Raji (cell line): ENCODE measurements around the gene LAMA5.

Experiments
- POLR2A ChIP-seq: IDR thresholded peaks from 2 replicates; pipeline ENCODE4 v1.6.1; 2011; ENCODE audit warnings: low read depth, low read length, control low read depth; ENCODE audit not compliant: insufficient read depth

LAMA5 gene

DNA sequence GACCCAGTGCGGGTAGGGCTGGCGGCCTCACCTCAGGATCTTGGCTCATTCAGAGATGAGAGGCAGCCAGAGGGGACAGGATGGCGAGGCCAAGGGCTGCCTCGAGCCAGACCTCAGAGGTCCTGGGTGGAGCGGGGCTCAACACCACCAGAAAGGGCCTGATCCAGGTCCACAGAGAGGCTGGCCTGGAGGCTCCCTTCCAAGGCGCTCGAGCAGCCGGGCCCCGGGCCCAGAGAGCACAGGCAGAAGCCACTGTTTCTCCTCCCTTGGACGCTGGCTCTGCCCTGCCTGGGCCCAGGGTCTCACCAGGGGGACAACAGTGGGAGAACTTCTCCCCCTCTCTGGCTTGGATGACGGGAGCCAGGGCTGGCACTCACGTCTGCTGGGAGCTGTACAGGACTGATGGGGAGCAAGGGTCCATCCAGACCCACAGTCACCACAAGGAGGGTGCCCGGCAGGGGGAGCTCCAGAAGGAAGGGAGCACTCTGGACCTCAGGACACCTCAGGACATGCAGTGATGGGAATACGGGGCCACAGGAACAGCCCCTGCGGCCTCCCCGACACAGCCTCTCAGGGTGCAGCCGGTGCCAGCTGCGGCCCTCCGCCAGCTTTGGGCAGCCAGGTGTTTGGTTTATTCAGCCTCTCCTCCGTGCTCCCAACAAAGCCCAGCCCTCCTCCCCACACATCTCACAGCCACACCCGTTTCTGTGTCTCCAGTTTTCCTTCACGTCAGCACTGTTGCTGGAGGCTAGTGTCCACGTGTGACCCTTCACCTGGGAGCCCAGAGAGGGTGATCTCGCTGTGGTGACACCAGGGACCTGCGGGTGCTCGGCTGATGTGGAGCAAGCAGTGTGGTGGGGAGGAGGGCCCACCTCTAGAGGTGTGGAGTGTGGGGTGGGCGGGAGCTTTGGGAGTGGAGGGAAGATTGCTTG, 28.5 kb upstream of the LAMA5 start:
- no peak for TF ChIP-seq POLR2A

DNA sequence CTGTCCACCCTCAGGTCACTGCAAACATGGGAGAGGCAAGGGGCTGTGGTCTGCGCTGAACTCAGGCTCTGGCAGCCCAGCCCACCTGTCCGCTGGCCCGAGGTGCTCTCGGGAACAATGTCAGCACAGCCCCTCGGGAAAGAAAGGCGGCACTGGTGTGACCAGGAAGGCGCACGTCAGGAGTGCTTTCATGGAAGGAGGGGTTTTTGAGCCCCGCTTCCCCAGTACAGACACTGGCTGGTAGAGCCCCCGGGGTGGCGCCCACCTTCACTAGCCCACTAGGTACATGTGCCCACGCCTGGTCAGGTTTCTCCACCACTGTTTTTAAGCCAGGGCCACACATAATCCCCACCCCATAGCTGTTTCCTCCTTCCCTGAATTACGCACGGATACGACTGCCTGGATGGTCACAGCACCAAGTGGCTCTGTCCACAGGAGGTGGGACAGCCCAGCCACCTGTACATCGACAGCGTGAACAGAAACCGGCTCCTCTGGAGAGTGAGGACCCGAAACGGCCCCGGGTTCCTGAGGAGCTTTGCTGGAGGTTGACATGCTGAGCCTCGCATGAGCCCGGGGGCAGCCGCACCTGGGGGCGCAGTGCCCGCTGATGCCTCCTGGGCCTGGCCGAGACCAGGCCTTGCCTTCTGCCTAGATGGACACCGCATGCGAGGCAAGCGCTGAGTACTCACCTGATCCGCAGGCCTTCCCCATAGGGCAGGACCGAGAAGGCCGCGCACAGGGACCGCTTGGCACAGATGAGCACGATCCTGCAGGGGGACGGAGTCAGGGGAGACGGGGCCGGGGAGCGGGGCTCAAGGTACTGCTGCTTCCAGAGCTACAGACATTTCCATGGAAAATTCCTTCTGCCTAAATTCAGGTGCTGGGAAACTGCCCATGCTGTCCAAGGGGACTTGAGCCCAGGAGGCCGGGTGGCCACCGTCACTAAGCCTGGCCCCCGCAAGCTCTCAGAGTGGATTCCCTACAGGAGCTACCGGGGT, 27.4 kb upstream of the LAMA5 start:
- TF ChIP-seq POLR2A: no peak

DNA sequence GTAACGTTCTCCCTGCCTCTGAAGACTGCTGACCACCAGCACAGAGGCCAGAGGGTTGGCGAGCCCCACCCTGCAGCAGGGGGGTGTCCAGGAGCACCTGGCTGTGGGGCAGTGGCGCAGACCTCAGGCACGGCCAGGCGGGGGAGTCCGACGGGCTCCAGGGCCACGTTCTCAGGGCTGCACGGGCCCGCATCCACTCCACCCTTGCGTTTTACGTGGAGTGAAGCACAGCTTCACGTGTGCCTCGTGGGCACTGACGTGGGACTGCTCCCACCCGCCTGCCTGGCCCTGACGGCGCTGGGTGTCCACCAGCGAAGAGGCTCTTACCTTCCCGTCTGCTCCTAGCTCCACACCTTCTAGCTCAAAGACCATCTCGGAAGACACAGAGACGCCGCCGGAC, 26.7 kb upstream of the LAMA5 start:
- TF ChIP-seq POLR2A: no peak

DNA sequence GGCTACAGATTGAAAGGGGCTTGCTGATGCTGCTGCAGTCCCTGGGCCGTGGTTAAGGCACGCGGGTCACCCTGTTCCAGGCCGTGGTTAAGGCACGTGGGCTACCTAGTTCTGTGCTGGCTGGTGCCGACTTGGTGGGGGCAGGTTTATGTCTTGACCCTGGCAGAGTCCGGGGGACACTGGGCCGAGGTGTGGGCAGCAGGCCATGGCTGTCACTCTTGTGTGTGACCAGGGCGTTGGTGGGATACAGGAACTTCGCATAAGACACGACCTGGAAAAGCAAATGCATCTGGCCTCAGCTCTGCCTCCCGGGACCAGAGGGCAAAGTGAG, 26.2 kb upstream of the LAMA5 start:
- no peak for TF ChIP-seq POLR2A

DNA sequence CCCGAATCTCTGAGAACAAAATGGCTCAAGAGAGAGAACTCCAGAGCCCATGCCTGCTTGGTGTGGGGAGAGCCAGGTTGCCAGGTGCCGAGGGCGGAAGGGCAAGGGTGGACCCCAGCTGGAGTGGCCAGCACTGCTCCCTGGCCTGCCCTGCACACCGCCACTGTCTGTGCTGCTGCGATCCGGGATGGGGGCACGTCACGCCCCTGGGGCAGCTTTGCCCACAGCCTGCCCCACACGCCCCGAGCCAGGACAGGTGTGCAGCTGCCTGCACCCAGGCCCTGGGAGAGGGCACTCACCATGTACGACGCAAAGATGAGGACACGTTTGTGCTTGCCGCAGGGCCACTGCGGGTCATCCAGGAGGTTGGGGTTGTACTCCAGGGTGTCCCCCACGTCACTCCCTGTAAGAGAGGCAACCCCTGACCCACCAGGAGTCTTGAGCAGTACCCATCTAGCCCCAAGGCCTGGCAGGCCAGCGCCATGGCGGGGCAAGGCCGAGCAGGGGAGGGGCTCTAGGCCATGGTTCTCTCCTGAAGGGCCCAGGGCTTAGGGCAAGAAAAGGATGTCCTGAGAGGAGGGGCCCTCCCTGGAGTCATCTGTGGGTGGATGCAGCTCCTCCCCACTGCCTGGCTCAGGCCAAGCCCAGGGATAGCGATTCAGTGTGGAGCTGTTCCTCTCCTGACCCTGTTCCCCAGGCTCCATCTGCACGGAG, 25.7 kb upstream of the LAMA5 start:
- TF ChIP-seq POLR2A: no peak

DNA sequence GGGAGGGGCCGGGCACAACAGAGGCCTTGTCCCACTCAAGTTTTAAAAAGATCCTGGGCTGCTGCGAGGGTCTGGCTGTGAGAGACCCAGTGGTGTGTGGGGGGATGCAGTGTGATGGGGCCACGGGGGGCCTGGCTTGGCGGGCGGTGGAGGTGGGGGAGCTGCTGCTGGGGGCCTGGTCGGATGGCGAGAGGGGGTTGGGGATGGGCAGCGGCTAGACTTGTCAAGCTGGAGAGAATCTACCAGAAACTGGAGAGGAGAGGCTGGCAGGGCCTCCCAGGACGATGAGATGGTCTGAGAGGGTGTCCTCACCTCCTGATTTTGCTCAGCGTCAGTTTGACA, 24.9 kb upstream of the LAMA5 start:
- TF ChIP-seq POLR2A: no peak

DNA sequence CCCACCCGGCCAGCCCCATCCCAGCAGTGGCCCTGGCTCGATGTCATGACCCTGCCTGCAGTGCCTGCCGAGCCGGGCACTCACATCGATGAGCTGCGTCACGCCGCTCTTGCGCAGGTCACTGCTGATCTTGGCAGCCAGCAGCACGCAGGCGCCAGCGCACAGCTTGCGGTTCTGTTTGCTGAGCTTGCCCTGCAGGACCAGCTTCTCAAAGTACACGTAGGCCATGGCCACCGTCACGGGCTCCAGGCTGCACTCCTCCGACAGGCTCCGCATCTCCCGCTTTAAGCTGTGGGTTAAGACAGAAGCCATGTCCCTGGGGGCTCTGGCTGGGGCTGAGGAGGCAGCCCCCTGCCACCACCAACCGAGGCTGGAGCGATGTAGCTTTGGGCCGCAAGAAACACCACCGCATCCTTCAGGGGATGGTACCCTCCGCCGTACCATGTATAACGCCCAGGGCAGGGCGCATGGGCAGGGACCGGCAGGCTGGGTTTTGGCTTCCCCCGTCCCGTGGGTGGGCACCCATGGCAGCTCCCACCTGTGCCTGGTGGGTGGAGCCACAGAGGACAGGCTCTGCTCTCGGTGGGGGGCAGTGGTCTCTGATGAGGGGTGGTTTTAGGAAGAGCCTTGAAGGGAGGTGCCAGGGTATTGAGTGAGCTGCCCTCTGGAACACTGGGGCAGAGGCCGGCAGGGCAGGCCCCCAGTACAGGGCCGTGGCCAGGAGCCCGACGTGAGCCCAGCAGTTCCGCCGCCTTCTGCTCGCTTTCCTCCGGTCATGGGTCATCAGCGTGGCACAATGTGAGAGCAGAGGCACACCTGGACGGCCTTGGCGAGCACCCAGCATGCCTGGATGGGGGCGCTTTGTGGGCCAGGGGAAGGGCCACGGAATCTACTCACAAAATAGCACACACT, 24.3 kb upstream of the LAMA5 start:
- TF ChIP-seq POLR2A: no peak

DNA sequence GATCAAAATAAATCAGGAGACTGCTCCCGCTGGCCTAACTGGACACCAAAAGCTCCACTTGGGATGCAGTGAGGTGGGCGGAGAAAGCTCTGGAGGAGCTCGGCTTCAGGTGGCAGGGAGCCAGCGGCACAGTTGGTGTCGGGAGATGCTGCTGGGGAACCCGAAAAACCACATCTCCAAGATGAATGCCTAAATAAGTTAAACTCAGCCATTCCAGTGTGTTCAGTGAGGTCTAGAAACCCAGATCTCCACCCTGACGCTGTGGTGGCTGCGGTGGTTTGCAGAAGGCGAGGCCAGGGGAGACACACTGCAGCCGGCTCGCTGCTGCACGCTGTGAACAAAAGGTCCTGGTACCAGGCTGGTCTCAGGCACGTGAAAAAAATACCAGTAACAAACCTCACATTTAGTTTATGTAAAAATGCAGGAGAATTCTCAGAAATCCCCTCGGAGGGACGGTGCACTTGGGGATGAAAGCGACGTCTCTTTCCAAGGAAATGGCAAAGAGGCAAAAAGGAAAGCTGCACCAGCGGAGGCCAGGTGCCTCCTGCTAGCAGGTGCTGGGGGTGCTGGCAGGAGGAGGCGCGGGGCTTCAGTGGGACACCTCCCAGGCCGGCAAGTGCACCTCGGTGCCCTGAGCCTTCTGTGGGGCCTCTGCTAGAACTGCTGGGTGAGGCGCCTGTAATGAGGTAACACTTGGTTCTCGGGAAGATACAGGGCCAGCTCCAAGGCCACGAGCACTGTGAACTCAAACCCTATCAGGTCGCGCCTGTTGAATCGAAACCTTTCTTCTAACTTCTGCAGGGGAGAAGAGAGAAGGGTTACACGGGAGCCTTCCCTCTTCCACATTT, 23.4 kb upstream of the LAMA5 start:
- no peak for TF ChIP-seq POLR2A

DNA sequence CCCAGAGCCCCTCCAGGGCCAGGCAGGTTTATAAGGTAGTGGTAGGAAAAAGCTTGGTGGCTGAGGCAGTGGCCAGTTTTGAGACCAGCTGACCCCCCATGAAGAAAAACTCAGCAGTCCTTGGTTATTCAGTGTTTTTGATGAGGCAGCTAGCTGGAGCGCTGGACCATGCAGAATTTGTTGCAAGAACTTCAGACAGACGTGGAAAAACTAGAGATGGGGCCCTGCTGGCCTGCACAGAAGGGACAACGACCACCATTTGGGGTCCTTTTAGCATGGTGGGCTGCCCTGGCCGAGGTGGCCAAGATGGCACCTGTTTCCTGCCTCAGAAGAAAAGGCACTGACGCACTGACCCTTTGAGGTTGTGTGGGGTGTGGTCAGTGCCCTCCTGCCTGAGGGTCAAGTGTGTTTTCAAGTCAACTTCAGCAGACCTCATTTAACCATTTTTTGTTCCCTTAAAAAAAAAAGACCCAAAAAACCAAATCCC, 22.5 kb upstream of the LAMA5 start:
- TF ChIP-seq POLR2A: no peak

DNA sequence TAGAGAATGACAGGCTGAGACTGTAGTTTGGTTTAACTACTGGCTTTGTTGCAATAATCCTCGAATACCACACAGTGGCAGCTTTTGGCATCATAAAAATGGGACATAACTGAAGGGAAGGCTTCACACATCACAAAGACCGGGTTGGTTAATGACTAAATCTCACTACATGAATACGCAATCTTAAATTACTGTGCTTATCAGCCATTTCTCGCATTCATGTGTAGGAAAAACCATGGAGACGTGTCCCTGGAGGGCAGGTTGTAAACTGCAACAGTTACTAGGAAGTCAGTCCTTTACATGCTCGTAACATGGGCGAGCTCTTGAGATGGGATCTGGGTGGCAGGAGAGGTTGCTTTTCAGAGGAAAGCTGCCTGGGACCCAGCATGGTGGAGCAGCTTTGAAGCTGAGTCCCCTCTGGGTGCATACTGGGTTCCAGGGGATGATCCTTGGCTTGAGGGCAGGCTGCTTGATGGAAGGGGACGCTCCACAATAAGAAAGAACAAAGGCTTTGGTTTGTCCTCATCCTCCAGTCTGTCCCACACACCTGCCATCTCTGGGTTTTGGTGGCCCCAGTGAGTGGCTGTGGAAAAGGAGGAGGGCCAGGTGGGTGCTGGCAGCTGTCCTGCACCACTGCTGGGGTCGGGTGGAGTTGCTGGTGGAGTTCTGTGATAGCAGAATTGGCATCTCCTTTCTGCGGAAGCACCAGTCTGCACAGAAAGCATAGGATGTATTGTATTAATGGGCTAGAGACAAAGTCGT, 21.9 kb upstream of the LAMA5 start:
- 0 out of 2 replicates have a peak, but pooled peaks have one; percentile 30 for TF ChIP-seq POLR2A

DNA sequence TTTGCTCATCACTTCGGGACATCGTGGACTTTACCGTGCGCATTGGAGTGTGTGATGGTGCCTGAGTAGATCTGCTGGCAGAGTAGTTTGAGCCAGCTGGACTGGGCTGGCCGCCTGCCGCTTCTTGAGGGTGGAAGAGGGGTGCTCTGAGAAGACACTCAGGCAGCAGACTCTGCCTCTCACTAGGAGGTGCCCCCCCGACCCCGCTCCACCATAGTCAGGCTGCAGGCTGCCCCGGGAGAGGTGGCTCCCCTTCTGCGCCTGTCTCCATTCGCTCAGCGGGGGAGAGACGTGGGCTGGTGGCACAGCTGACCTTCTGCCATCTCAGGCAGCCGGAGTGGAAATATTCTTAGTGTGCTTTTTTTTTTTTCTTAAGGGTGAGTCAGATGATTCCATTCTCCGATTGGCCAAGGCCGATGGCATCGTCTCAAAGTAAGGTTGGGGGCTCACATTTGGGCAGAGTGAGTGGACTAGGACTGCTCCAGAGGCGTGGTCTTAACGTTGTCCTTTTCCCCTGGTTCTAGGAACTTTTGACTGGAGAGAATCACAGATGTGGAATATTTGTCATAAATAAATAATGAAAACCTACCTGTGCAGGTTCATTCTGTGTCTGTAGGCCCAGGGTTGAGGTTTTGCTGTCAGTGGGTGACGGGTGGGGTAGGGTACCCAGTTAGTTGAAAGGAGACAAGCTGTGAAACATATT, 21.0 kb upstream of the LAMA5 start:
- TF ChIP-seq POLR2A: no peak

DNA sequence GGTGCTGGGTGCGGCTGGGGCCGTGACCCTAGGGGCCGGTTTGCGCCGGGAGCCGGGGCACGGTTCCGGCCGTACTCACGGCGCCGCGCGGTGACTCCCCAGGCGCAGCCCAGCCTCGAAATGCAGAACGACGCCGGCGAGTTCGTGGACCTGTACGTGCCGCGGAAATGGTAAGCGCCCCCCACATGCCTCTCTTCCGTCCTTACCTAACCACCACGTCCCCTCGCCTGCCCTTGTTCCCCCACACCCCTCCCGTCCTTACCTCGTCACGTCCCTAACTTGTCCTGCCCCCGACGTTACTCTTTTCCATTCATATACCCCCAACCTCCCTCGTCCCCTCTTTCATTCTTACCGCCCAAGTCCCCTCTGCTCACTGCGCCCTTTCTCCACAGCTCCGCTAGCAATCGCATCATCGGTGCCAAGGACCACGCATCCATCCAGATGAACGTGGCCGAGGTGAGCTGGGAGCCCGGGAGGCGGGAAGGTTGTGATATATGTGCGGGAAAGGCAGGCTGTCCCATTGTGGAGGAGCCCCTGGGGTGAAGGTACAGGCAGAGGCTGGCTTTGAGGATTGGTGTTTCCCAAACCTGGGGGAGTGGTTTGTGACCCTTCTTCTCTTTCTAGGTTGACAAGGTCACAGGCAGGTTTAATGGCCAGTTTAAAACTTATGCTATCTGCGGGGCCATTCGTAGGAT, 20.3 kb upstream of the LAMA5 start:
- no peak for TF ChIP-seq POLR2A
